Measurements from ENCODE around the gene HCAR2.
"Not testable (repeated sequence)": the region's sequence is repeated elsewhere in the genome, so short reads cannot be mapped to it uniquely, and the experiment has no call there.

- TF ChIP-seq, protein P1, sequence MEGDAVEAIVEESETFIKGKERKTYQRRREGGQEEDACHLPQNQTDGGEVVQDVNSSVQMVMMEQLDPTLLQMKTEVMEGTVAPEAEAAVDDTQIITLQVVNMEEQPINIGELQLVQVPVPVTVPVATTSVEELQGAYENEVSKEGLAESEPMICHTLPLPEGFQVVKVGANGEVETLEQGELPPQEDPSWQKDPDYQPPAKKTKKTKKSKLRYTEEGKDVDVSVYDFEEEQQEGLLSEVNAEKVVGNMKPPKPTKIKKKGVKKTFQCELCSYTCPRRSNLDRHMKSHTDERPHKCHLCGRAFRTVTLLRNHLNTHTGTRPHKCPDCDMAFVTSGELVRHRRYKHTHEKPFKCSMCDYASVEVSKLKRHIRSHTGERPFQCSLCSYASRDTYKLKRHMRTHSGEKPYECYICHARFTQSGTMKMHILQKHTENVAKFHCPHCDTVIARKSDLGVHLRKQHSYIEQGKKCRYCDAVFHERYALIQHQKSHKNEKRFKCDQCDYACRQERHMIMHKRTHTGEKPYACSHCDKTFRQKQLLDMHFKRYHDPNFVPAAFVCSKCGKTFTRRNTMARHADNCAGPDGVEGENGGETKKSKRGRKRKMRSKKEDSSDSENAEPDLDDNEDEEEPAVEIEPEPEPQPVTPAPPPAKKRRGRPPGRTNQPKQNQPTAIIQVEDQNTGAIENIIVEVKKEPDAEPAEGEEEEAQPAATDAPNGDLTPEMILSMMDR (IDR thresholded peaks at IDR 0.05): not testable (repeated sequence)
- TF ChIP-seq POLR2A (IDR thresholded peaks at IDR 0.05): not testable (repeated sequence)
Measured at GRCh38 chr12:122715211-122715610, 12.1 kb upstream of the HCAR2 start.
